GM18505 (cell line): ENCODE data around the gene SAMD9.
"Not testable (repeated sequence)": the region's sequence is repeated elsewhere in the genome, so short reads cannot be mapped to it uniquely, and the experiment has no call there.

Source experiments
- ATAC-seq: cut with Tn5 transposase; IDR thresholded peaks from one replicate; pipeline ENCODE4 v1.9.1; 2021; ENCODE audit not compliant: unreplicated experiment
- POLR2A ChIP-seq: IDR thresholded peaks from 4 replicates; pipeline ENCODE4 v1.6.1; 2011; ENCODE audit warnings: borderline replicate concordance; ENCODE audit not compliant: insufficient read depth, insufficient read length; ENCODE audit errors: extremely low read depth

The SAMD9 gene

GRCh38 chr7:93062599-93062998 lies 55.2 kb downstream of the SAMD9 start:
- no peak for TF ChIP-seq POLR2A
- ATAC-seq: no peak

DNA sequence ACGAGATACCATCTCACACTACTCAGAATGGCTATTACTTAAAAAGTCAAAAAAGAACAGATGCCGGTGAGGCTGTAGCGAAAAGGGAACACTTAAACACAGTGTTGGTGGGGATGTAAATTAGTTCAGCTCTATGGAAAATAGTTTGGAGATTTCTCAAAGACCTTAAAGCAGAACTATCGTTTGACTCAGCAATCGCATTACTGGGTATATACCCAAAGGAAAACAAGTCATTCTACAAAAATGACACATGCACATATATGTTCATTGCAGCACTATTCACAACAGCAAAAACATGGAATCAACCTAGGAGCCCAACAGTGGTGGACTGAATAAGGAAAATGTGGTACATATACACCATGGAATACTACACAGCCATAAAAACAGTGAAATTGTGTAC lies 56.9 kb downstream of the SAMD9 start:
- ATAC-seq: no peak
- no peak for TF ChIP-seq POLR2A

DNA sequence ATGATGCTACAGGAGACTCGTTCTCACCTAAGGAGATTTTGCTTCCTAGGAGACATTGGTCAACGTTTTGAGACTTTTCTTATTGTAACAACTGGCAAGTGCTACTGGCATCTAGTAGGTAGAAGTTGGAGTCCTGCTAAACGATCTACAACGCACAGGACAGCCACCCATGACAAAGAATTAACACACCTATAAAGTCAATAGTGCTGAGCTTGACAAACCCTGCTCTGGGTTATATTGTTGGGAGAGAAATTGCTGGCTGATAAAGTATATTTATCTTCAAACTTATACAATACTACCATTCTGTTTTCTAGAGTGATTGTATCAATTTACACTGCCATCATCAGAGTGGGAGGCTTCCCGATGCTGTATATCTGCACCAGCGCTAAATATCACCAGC lies 57.8 kb downstream of the SAMD9 start:
- no peak for TF ChIP-seq POLR2A
- no peak for ATAC-seq

- not testable (repeated sequence) for ATAC-seq
Measured at GRCh38 chr7:93056621-93057020, 61.2 kb downstream of the SAMD9 start.

GRCh38 chr7:93055543-93056107 lies 62.2 kb downstream of the SAMD9 start:
- peak; percentile 53 for ATAC-seq
- TF ChIP-seq POLR2A: no peak

GRCh38 chr7:93054975-93055374 lies 62.8 kb downstream of the SAMD9 start:
- TF ChIP-seq POLR2A: no peak
- no peak for ATAC-seq

- TF ChIP-seq POLR2A: no peak
- ATAC-seq: no peak
Measured at GRCh38 chr7:93053949-93054943, 63.5 kb downstream of the SAMD9 start.

DNA sequence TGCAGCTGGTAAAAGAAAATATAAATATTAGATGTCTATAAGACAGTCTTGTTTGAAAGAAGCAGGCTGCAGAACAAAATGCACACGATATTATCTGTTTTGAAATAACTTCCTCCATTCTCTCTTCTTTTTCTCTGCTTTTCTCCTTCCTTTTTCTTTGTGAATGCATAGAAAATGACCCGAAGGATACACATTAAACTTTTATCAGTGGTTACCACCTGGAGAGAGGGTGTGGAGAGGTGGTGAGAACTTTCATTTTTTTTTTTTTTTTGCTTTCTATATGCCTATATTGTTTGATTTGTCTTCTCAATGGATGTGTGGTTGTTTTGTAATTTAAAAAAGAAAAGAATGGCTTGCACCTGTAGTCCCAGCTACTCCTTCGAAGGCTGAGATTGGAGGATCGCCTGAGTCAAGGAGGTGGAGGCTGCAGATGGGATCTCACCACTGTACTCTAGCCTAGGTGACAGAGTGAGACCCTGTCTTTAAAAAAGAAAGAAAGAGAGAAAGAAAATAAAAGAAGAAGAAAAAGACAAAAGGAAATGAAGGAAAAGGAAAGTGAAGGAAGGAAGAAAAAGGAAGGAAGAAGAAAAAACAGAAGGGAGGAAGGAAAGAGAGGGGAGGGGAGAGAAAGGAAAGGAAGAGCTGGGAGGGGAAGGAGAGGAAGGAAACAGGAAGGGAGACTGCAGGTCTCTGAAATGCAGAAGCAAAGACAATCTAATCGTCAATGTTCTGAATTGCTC lies 64.4 kb downstream of the SAMD9 start:
- no peak for ATAC-seq
- TF ChIP-seq POLR2A: no peak

DNA sequence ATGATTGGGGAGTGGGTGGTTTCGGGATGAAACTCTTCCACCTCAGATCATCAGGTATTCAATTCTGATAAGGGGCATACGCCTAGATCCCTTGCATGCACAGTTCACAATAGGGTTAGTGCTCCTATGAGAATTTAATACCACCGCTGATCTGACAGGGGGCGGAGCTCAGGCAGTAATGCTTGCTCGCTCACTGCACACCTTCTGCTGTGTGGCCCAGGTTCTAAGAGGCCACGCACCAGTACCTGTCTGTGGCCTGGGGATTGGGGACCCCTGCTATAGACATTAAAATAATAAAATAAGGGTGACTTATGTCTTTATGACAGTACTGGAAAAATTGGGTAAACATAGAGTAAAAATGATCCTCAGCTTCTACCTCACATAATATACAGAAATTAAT lies 66.1 kb downstream of the SAMD9 start:
- ATAC-seq: no peak
- TF ChIP-seq POLR2A: no peak
